ENCODE results near the gene USE1. TPM values are rescaled to one million over a fixed set of nuclear protein-coding genes. Genes with fewer than 3 reads are reported as not detected.

Gene USE1
- total and polyA plus RNA-seq, 4 donors, result 9.6 to 27.8 (median 18.1) TPM

GRCh38 chr19:17211547-17212446 is 3.4 kb upstream of the USE1 start:
- no peak for TF ChIP-seq NR2F2 (IDR thresholded peaks at IDR 0.05)
- TF ChIP-seq, protein P1, sequence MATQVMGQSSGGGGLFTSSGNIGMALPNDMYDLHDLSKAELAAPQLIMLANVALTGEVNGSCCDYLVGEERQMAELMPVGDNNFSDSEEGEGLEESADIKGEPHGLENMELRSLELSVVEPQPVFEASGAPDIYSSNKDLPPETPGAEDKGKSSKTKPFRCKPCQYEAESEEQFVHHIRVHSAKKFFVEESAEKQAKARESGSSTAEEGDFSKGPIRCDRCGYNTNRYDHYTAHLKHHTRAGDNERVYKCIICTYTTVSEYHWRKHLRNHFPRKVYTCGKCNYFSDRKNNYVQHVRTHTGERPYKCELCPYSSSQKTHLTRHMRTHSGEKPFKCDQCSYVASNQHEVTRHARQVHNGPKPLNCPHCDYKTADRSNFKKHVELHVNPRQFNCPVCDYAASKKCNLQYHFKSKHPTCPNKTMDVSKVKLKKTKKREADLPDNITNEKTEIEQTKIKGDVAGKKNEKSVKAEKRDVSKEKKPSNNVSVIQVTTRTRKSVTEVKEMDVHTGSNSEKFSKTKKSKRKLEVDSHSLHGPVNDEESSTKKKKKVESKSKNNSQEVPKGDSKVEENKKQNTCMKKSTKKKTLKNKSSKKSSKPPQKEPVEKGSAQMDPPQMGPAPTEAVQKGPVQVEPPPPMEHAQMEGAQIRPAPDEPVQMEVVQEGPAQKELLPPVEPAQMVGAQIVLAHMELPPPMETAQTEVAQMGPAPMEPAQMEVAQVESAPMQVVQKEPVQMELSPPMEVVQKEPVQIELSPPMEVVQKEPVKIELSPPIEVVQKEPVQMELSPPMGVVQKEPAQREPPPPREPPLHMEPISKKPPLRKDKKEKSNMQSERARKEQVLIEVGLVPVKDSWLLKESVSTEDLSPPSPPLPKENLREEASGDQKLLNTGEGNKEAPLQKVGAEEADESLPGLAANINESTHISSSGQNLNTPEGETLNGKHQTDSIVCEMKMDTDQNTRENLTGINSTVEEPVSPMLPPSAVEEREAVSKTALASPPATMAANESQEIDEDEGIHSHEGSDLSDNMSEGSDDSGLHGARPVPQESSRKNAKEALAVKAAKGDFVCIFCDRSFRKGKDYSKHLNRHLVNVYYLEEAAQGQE (IDR thresholded peaks at IDR 0.05), result no peak
- Histone ChIP-seq H3K36me3 (ENCODE audit: control insufficient read depth in 4 of 4, insufficient read depth in 3 of 4, low read depth in 1 of 4, low read length in 3 of 4) (peaks cover 8 to 30% (median 10%) of the 10 kb centered on the region in 4 donors), H3K27me3 (ENCODE audit: control insufficient read depth in 4 of 4, insufficient read depth in 4 of 4, low read length in 3 of 4) (no peaks in the 10 kb centered on the region), H3K4me1 (ENCODE audit: control insufficient read depth in 4 of 4, insufficient read depth in 4 of 4, low read length in 3 of 4) (peaks cover 0 to 15% (median 12%) of the 10 kb centered on the region in 4 donors), H3K9ac (ENCODE audit: low read depth in 1 of 2, low read length in 2 of 2) (no peak overlapping the region), H3K9me3 (ENCODE audit: control insufficient read depth in 4 of 4, low read length in 3 of 4) (no peaks in the 10 kb centered on the region), H3K27ac (ENCODE audit: low read depth in 1 of 2, low read length in 2 of 2) (no peak overlapping the region), H3K4me3 (ENCODE audit: low read depth in 1 of 3, low read length in 3 of 3) (no peak overlapping the region)
- WGBS, result 95% methylated on average over 58 of the region's 58 CpGs
- no peak for DNase-seq (ENCODE audit: low spot score)

DNA sequence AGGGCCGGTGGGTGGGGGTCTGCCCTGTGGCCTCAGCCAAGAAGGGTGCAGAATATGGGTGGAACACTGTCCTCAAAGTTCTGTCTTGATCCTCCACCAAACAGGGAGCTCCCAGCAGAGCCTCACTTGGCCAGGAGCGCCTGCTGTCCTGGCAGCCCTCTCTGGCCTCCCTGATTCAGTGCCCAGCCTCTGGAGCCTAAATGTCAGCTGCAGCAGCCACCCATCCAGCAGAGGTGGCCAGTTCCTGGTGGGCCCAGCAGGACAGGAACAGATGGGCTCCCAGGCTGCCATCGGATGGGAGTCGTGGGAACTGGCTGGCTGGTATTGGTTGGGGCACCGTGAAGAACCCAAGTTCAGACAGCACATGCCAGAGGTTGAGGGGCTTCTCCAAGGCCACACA is 1.8 kb upstream of the USE1 start:
- no peaks in the 10 kb centered on the region for H3K9me3 ChIP-seq (ENCODE audit: control insufficient read depth in 4 of 4, low read length in 3 of 4)
- no peak overlapping the region for H3K4me3 ChIP-seq (ENCODE audit: low read depth in 1 of 3, low read length in 3 of 3)
- no peak overlapping the region for H3K27ac ChIP-seq (ENCODE audit: low read depth in 1 of 2, low read length in 2 of 2)
- WGBS, result 92% methylated on average over 5 of the region's 5 CpGs
- no peak for TF ChIP-seq YY1 (IDR thresholded peaks at IDR 0.05)
- TF ChIP-seq CTCF (IDR thresholded peaks at IDR 0.05; ENCODE audit: low read depth, low read length, missing input control), result no peak
- TF ChIP-seq, protein P2, sequence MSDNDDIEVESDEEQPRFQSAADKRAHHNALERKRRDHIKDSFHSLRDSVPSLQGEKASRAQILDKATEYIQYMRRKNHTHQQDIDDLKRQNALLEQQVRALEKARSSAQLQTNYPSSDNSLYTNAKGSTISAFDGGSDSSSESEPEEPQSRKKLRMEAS (IDR thresholded peaks at IDR 0.05), result no peak
- H3K27me3 ChIP-seq (ENCODE audit: control insufficient read depth in 4 of 4, insufficient read depth in 4 of 4, low read length in 3 of 4), result no peaks in the 10 kb centered on the region
- DNase-seq (ENCODE audit: low spot score), result no peak
- no peak overlapping the region for H3K9ac ChIP-seq (ENCODE audit: low read depth in 1 of 2, low read length in 2 of 2)
- H3K4me1 ChIP-seq (ENCODE audit: control insufficient read depth in 4 of 4, insufficient read depth in 4 of 4, low read length in 3 of 4), result peaks cover 0 to 15% (median 12%) of the 10 kb centered on the region in 4 donors
- peaks cover 9 to 36% (median 10%) of the 10 kb centered on the region in 4 donors for H3K36me3 ChIP-seq (ENCODE audit: control insufficient read depth in 4 of 4, insufficient read depth in 3 of 4, low read depth in 1 of 4, low read length in 3 of 4)

DNA sequence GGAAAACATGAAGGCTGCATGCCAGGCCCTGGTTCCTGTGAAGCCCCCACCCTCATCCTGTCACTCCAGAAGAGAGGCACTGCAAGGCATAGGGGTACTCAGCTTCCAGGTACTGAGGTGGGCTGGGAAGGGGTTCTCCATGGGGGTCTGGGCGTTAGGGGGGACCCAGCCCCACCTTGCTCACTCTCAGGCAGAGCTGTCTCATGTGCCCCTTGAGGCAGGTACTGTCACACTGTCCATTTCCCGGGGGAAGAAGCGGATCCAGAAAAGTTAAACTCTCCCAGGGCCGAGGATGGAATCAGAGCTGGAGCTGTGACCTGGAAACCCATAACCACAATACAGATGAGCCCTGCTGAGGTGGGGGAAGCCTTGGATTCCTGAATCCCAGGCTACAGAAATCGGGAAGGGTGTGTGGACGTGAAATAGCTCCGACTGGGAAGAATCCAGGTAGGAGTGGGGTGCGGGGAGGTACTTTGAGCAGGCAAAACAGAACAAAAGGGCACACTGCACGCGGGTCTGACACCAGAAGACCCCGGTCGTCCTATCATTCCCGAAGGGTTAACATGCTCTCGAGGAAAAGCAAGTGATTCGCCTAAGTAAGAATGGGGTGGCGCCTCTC is 540 bp upstream of the USE1 start:
- 33% methylated on average over 16 of the region's 16 CpGs for WGBS
- H3K9ac ChIP-seq (ENCODE audit: low read depth in 1 of 2, low read length in 2 of 2), result peak overlapping the region; percentile 2 to 64
- H3K27ac ChIP-seq (ENCODE audit: low read depth in 1 of 2, low read length in 2 of 2), result peak overlapping the region; percentile 97
- no peaks in the 10 kb centered on the region for H3K27me3 ChIP-seq (ENCODE audit: control insufficient read depth in 4 of 4, insufficient read depth in 4 of 4, low read length in 3 of 4)
- no peaks in the 10 kb centered on the region for H3K9me3 ChIP-seq (ENCODE audit: control insufficient read depth in 4 of 4, low read length in 3 of 4)
- H3K4me1 ChIP-seq (ENCODE audit: control insufficient read depth in 4 of 4, insufficient read depth in 4 of 4, low read length in 3 of 4), result peaks cover 0 to 15% (median 12%) of the 10 kb centered on the region in 4 donors
- no peak for DNase-seq (ENCODE audit: low spot score)
- H3K36me3 ChIP-seq (ENCODE audit: control insufficient read depth in 4 of 4, insufficient read depth in 3 of 4, low read depth in 1 of 4, low read length in 3 of 4), result peaks cover 6 to 35% (median 11%) of the 10 kb centered on the region in 4 donors
- TF ChIP-seq EGR1 (IDR thresholded peaks at IDR 0.05; ENCODE audit: low read depth in 2 of 2) (no peak), RAD21 (IDR thresholded peaks at IDR 0.05) (no peak), ZBTB33 (IDR thresholded peaks at IDR 0.05) (no peak), RXRA (IDR thresholded peaks at IDR 0.05) (no peak), HNF4G (IDR thresholded peaks at IDR 0.05) (no peak)
- peak overlapping the region; percentile 61 to 92 (median 66) for H3K4me3 ChIP-seq (ENCODE audit: low read depth in 1 of 3, low read length in 3 of 3)
